Stimulated activated CD4-positive, alpha-beta T cell treated with anti-CD3 and anti-CD28 coated beads, TNF-alpha, amount 100 ng/mL, for 1 hour (primary cell): ENCODE data around the gene STEAP1B.

Source experiments
- DNase-seq, 3 donors: peaks; one replicate each; pipeline ENCODE4 v3.0.0-alpha.2; 2020; ENCODE audit warnings: low read depth in 3 of 3, low spot score in 1 of 3

The STEAP1B gene

DNA sequence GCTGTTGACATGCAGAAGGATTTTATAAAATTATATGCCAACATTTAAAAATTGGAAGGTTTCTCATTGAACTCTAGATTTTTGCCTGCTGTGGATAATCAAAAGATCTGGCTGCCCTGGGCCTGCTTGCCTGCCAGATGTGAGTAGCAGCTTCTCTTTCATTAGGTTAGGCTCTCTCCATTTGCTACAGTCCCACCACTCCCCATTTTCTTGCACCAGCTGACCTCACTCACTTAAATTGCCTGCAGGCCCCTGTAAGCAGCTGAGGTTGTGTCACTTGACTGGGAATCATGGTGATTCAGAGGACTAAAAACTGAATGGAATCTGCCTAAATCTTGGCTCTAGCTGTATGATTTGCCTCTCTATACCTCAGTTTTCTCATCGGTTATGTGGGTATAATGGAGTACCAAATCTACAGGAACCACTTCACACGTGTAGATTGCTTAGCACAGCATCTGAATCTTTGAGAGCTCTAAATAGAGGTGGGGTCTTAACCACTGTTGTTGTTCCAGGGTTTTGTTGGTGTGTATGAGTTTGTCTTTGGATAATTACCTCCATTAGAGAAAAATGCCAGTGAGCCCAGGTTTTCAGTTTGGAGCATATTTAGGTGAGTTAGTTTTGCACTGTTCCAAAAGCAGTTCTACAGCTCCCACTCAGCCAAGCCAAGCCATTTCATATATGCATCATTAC, 124.5 kb downstream of the STEAP1B start:
- DNase-seq = no peak

DNA sequence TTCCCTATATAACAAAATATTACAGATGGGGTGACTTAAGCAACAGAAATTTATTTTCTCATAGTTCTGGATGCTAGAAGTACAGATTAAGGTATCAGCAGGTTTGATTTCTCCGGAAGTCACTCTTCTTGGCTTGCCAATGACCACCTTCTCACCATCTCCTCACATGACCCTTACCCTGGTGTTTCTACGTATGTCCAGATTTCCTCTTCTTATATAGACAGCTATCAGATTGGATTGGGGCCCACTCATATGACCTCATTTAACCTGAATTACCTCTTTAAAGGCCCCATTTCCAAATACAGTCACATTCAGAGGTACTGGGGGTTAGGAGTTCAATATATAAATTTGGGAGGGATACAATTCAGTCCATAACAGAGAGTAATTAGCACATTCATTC, 126.1 kb downstream of the STEAP1B start:
- no peak for DNase-seq

DNA sequence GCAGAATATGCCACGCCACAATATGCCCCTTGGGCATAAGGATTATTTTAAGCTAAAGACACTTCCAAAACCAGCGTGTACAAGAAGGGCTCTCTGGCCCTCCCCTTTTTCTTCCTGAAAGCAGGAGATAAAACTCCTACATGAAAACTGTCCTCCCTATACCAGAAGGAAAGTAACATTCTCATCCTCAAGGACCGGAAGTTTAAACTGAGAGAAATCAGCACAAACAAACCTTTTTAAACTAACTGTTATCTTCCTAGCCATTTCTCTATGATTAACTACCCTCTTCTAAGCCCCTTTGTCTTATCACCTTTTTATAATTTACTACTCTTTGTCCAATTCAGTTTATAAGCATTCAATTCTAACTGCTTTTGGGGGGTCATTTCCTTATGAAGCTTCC, 126.6 kb downstream of the STEAP1B start:
- DNase-seq = no peak

DNA sequence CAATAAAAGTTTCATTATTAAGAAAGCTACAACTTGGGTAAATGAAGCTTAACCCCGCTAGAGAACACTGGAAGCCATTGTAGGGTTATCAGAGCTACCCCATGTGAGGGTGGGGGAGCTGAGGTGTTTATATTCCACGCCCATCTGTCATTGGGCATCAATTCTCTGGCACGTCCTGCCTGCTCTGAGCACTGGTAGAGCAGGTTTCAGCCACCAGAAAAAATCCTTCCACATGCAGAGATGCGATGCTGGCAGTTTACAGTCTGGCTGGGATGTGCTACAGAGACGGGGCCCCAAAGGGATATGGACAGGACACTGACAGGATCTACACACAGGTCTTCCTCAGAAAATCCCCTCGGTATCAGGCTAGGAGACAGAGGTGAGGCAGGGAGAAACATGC, 127.1 kb downstream of the STEAP1B start:
- DNase-seq = no peak

DNA sequence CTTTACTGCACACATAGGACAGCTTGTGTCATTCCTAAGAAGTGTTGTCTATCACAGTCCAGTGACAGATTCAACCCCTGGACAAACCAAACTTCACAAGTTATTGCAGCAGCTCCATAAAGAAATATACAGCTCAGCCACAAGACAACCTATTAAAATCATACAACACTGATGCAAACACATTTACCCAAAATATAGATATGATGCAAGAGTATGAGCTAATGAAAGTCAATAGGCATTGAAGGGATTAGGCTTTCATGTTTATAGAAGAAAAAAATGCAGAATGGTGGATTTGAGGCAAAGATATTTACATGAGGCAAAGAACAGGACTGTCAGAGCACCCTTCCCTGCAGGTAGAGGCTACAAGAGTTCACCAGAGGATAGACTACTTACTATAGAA, 128.1 kb downstream of the STEAP1B start:
- no peak for DNase-seq
